AG09319 (cell line): Measurements from ENCODE around the gene PI4KA.
"Not testable (repeated sequence)": the region's sequence is repeated elsewhere in the genome, so short reads cannot be mapped to it uniquely, and the experiment has no call there.

Experiments
- DNase-seq: peaks from one replicate; pipeline ENCODE4 v3.0.0-alpha.2; 2010; ENCODE audit warnings: low read depth; ENCODE audit errors: extremely low read depth
- TF ChIP-seq, protein P1 (sequence below): IDR thresholded peaks from 2 replicates; pipeline ENCODE4 v1.5.1; 2011; ENCODE audit warnings: low read depth, mild to moderate bottlenecking, inconsistent platforms, low read length, moderate library complexity

Gene PI4KA

DNA sequence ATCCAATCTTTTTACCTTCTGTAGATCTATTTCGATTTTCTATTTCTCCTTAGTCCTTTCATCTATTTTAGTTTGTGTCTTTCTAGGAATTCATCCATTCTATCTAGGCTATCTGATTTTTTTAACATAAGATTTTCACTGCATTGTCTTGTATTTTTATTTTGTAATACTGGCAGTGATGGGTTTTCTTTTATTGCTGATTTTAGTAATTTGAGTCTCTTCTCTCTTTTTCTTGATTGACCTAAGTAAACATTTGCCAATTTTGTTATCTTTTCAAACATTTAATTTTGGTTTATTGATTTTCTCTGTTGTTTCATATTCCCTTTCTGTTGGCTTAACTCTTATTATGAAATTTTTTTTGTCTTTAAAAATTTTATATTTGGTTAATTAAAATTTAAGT, 192.1 kb downstream of the PI4KA start:
- DNase-seq = no peak

DNA sequence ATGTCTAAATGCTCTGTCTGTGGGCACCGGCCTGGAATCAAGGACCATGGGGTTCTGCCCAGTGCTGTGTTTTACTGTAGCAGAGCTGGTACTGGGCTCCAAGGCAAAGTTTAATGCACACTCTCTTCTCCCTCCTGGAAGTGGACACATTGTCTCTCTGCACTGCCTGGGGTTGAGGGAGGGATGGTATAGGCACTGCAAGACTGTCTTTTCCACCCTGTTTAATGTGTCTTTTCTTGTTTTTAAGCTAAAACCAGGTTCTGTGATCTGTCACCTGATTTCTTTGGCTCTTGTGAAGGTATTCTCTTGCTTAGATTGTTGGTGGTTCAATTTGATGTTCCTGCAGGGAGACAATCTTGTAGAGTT, 194.0 kb downstream of the PI4KA start:
- no peak for DNase-seq

More for the DNA sequence above, 192.1 kb downstream of the PI4KA start:
- TF ChIP-seq, protein P1, sequence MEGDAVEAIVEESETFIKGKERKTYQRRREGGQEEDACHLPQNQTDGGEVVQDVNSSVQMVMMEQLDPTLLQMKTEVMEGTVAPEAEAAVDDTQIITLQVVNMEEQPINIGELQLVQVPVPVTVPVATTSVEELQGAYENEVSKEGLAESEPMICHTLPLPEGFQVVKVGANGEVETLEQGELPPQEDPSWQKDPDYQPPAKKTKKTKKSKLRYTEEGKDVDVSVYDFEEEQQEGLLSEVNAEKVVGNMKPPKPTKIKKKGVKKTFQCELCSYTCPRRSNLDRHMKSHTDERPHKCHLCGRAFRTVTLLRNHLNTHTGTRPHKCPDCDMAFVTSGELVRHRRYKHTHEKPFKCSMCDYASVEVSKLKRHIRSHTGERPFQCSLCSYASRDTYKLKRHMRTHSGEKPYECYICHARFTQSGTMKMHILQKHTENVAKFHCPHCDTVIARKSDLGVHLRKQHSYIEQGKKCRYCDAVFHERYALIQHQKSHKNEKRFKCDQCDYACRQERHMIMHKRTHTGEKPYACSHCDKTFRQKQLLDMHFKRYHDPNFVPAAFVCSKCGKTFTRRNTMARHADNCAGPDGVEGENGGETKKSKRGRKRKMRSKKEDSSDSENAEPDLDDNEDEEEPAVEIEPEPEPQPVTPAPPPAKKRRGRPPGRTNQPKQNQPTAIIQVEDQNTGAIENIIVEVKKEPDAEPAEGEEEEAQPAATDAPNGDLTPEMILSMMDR = no peak

DNA sequence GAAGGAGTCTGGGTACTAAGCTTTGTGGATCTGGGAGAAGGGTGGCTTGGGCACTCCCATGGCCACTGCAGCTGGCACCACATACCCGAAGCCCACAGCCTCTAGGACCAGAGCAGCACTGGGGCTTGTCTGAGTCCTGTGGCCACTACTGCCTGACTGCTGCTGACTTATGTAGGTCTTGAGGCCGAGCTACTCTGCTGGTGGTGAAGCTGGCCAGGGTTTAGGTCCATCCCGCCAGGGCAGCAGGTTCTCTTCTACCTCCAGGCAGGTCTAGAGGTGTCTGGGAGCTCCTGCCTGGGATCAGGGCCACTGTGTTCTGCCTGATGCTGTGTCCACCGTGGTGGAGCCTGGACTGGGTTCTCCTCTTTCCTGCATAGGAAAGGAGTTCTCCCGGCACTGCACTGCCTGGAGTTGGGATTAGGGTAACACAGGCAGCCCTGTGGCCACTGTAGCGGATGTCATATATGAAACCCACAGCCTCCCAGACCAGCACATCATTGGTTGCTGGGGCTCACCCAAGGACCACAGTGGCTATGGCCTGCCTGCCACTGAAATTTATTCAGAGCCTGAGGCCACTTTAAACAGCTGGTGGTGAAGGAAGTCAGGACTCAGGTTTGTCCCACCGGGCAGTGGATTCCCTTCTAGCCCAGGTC, 194.5 kb downstream of the PI4KA start:
- DNase-seq = no peak
- TF ChIP-seq, protein P1 = no peak

More for the DNA sequence above, 194.0 kb downstream of the PI4KA start:
- TF ChIP-seq, protein P1 = no peak

DNA sequence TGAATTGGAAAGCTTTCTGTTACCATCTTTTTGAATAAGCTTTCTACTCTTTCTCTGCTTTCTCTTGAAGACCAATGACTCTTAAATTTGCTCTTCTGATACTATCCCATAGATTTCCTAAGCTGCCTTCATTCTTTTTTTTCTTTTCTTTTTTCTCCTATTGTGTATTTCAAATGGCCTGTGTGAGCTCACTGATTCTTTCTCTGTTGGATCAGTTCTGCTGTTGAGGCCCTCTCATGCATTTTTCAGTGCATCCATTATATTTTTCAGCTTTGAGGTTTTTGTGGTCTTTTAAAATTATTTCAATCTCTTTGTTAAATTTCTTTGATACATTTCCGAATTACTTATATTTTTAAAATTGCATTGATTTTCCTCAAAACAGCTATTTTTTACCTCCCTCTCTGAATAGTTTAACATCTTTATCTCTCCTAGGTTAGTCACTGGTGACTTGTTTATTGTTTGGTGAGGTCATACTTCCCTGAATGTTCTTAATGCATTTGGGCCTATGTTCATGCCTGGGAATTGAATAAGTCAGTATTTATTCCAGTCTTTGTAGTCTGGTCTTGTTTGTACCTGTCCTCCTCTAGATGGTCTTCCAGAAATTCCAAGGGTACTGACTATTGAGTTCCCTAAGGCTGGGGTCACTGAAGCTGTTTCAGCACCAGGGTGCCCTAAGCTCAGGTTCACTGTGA, 195.3 kb downstream of the PI4KA start:
- TF ChIP-seq, protein P1 = no peak
- no peak for DNase-seq

DNA sequence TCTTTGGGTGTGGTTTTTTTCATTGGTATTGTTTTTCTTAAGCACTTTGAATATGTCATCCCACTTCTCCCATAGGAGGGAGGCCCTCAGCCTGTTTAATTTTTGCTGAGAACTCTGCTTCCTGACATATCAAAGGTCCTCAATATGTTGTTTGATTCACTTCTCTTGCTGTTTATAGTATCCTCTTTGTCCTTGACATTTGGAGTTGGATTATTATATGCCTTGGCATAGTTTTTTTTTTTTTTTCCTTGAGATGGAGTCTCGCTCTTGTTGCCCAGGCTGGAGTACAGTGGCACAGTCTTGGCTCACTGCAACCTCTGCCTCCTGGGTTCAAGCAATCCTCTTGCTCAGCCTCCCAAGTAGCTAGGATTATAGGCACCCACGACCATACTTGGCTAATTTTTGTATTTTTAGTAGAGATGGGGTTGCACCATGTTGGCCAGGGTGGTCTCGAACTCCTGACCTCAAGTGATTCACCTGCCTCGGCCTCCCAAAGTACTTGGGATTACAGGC, 196.0 kb downstream of the PI4KA start:
- DNase-seq = not testable (repeated sequence)

DNA sequence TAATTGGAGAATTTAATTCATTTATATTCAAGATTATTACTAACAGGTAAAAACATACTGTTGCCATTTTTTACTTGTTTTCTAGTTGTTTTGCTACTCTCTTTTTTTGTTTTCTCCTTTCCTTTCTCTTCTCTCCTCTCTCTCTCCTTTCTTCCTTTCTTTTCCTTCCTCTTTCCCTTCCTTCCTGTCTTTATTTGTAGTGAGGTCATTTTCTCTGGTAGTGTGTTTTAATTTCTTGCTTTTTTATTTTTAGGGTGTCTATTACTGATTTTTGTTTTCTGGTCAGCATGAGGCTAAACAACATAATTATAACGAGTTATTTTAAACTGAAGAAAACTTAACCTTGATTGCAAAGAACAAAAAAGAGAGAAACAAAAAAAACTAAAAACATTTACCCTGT, 197.1 kb downstream of the PI4KA start:
- no peak for DNase-seq
- TF ChIP-seq, protein P1 = no peak

DNA sequence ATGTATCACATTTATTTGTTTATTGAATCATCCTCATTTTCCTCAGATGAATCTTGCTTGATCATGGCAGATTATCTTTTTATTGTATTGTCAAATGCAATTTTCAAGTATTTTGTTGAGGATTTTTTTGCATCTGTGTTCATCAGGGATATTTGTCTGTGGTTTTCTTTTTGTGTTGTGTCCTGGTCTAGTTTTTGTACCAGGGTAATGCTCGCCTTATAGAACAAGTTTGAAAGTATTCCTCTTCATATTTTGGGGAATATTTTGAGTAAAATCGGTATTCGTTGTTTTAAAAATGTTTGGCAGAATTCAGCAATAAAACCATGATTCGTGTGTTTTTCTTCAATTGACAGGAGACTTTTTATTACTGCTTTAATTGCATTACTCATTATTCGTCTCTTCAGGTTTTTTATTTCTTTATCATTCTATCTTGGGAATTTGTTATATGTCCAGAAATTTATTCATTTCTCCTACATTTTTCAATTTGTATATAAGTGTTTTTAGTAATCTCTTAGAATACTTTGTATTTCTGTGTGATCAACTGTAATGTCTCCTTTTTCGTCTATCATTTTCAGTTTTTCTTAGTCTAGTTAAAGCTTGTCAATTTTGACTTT, 198.1 kb downstream of the PI4KA start:
- DNase-seq = no peak
- TF ChIP-seq, protein P1 = no peak
